Cortex of kidney (tissue), 1 donor: ENCODE results near the gene CDK5.
"Not testable (repeated sequence)": the region's sequence is repeated elsewhere in the genome, so short reads cannot be mapped to it uniquely, and the experiment has no call there.

Experiments
- DNase-seq: peaks from one replicate; lab custom pipeline; 2025; lab: John Stamatoyannopoulos, UW

CDK5 gene

GRCh38 chr7:151056666-151057505, 811 bp downstream of the CDK5 start:
- DNase-seq, result no peak

GRCh38 chr7:151056283-151056665, 1.4 kb downstream of the CDK5 start:
- DNase-seq, result no peak

- DNase-seq, result no peak
Measured at GRCh38 chr7:151053751-151054150, 3.9 kb downstream of the CDK5 start.

GRCh38 chr7:151053096-151053495, 4.6 kb downstream of the CDK5 start:
- no peak for DNase-seq

GRCh38 chr7:151051108-151051507, 6.6 kb downstream of the CDK5 start:
- no peak for DNase-seq

- DNase-seq, result no peak
Measured at GRCh38 chr7:151048911-151049463, 8.7 kb downstream of the CDK5 start.

GRCh38 chr7:151047976-151048815, 9.5 kb downstream of the CDK5 start, which contains the start of gene ASIC3:
Gene ASIC3, plus strand, starts transcription at chr7:151048531. Its CDS starts 355 bp downstream, at chr7:151048886.
- DNase-seq, result no peak

GRCh38 chr7:151046603-151047573, 10.8 kb downstream of the CDK5 start:
- no peak for DNase-seq

- DNase-seq, result no peak
Measured at GRCh38 chr7:151045967-151046366, 11.7 kb downstream of the CDK5 start.

- no peak for DNase-seq
Measured at GRCh38 chr7:151045262-151045661, 12.4 kb downstream of the CDK5 start.

- no peak for DNase-seq
Measured at GRCh38 chr7:151043959-151044358, 13.7 kb downstream of the CDK5 start.

GRCh38 chr7:151043449-151043848, 14.2 kb downstream of the CDK5 start:
- DNase-seq, result not testable (repeated sequence)

GRCh38 chr7:151040616-151041375, 16.9 kb downstream of the CDK5 start:
- no peak for DNase-seq

- no peak for DNase-seq
Measured at GRCh38 chr7:151039850-151040548, 17.7 kb downstream of the CDK5 start.

- DNase-seq, result no peak
Measured at GRCh38 chr7:151038951-151039849, 18.5 kb downstream of the CDK5 start.

- DNase-seq, result no peak
Measured at GRCh38 chr7:151035902-151036301, 21.8 kb downstream of the CDK5 start.

- no peak for DNase-seq
Measured at GRCh38 chr7:151035026-151035717, 22.5 kb downstream of the CDK5 start.

GRCh38 chr7:151034312-151035025, 23.2 kb downstream of the CDK5 start:
- no peak for DNase-seq
